SU-DHL-6 (cell line): ENCODE measurements around the gene TREML4.

Experiments used
- H2AFZ ChIP-seq: fragments of 200-600 bp; sonication (generic); 2 replicates; pipeline ENCODE4 v1.6.1; 2014; ENCODE audit warnings: low read depth, mild to moderate bottlenecking, moderate library complexity, mixed read lengths, antibody characterized with exemption, low read length; ENCODE audit not compliant: severe bottlenecking
- H3F3A ChIP-seq: fragments of 200-600 bp; shearing (Covaris generic); 2 replicates; pipeline ENCODE4 v1.6.0; 2016; ENCODE audit warnings: antibody characterized with exemption, mild to moderate bottlenecking; ENCODE audit not compliant: insufficient read depth
- H3K27ac ChIP-seq: fragments of 200-600 bp; sonication (generic); 2 replicates; pipeline ENCODE4 v1.5.1; 2016; ENCODE audit warnings: low read depth, mild to moderate bottlenecking, low read length, moderate library complexity, mixed read lengths
- H3K27me3 ChIP-seq: fragments of 200-600 bp; sonication (generic), shearing (Covaris generic); 2 replicates; pipeline ENCODE4 v1.6.0; 2014; ENCODE audit warnings: mild to moderate bottlenecking, low read length
- H3K36me3 ChIP-seq: fragments of 200-600 bp; sonication (generic); 2 replicates; pipeline ENCODE4 v1.6.1; 2014; ENCODE audit warnings: mild to moderate bottlenecking, low read length, mixed read lengths
- H3K4me2 ChIP-seq: fragments of 300-600, 200-600 bp; shearing (Covaris generic), sonication (generic); 2 replicates; pipeline ENCODE4 v1.6.0; 2014; ENCODE audit warnings: low read length, low read depth, mild to moderate bottlenecking; ENCODE audit not compliant: poor library complexity, severe bottlenecking
- H3K4me3 ChIP-seq: fragments of 200-600 bp; sonication (generic); 2 replicates; pipeline ENCODE4 v1.5.1; 2014; ENCODE audit warnings: antibody characterized with exemption, low read length, mild to moderate bottlenecking, mixed read lengths; ENCODE audit not compliant: insufficient read depth, poor library complexity, severe bottlenecking
- H3K79me2 ChIP-seq: fragments of 200-600 bp; sonication (generic); 2 replicates; pipeline ENCODE4 v1.6.1; 2014; ENCODE audit warnings: mild to moderate bottlenecking, low read length, moderate library complexity; ENCODE audit not compliant: insufficient read depth
- H3K9ac ChIP-seq: fragments of 200-600 bp; sonication (generic); 2 replicates; pipeline ENCODE4 v1.7.0; 2014; ENCODE audit warnings: mild to moderate bottlenecking, low read length
- H3K9me2 ChIP-seq: fragments of 200-600 bp; sonication (generic); replicated peaks from 2 replicates; pipeline ENCODE4 v1.6.1; 2014; ENCODE audit warnings: low read length; ENCODE audit not compliant: insufficient read depth
- H3K9me3 ChIP-seq: fragments of 200-600 bp; sonication (generic); 2 replicates; pipeline ENCODE4 v1.6.1; 2014; ENCODE audit warnings: low read length, mixed read lengths; ENCODE audit not compliant: insufficient read depth
- H4K20me1 ChIP-seq: fragments of 200-600 bp; sonication (generic); 2 replicates; pipeline ENCODE4 v1.6.1; 2014; ENCODE audit warnings: low read depth, mild to moderate bottlenecking, antibody characterized with exemption, low read length, moderate library complexity, mixed read lengths
- EZH2phosphoT487 ChIP-seq: fragments of 200-600 bp; sonication (generic), shearing (Covaris generic); conservative IDR thresholded peaks from 2 replicates; pipeline ENCODE4 v1.6.1; 2018; ENCODE audit warnings: mild to moderate bottlenecking, antibody characterized with exemption, low read length, moderate library complexity, mixed read lengths
- TF ChIP-seq, protein P1 (sequence below): fragments of 200-600 bp; sonication (generic); IDR thresholded peaks from one replicate; pipeline ENCODE4 v1.5.1; 2017; ENCODE audit warnings: antibody characterized with exemption, mild to moderate bottlenecking, low read length, moderate library complexity; ENCODE audit not compliant: insufficient read depth, poor library complexity, severe bottlenecking

TREML4 gene

DNA sequence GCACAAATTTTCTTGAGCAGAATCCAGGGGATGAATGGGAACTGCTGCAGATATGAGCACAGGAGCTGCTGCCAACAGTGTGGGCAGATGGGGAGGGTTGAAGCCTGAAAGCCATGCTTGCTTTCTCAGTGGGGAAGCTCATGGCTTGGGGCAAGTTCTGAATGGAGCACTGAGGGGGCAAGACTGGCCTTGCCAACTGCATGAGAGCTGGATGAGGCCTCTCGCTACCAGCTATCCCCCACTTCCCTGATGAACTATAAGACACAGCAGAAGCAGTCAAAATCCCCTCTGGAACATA is 30.0 kb downstream of the TREML4 start:
- Histone ChIP-seq H3K79me2 (no peaks in the 10 kb centered on the region), H3K36me3 (0 out of 2 replicates have a peak, but pooled peaks cover 1% of the 10 kb centered on the region)

DNA sequence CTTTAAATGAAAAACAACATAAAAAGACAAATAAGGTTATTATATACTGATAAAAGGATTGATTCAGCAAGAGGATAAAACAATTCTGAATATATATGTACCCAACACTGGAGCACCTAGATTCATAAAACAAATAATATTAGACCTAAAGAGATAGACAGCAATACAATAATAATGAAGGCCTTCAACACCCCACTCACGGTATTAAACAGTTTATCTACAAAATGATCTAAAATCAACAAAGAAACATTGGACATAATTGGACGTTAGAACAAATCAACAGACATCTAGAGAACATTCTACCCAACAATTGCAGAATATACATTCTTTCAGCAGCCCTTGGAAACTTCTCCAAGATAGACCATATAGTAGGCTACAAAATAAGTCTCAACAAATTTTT is 34.3 kb downstream of the TREML4 start:
- TF ChIP-seq EZH2phosphoT487: no peak
- TF ChIP-seq, protein P1, sequence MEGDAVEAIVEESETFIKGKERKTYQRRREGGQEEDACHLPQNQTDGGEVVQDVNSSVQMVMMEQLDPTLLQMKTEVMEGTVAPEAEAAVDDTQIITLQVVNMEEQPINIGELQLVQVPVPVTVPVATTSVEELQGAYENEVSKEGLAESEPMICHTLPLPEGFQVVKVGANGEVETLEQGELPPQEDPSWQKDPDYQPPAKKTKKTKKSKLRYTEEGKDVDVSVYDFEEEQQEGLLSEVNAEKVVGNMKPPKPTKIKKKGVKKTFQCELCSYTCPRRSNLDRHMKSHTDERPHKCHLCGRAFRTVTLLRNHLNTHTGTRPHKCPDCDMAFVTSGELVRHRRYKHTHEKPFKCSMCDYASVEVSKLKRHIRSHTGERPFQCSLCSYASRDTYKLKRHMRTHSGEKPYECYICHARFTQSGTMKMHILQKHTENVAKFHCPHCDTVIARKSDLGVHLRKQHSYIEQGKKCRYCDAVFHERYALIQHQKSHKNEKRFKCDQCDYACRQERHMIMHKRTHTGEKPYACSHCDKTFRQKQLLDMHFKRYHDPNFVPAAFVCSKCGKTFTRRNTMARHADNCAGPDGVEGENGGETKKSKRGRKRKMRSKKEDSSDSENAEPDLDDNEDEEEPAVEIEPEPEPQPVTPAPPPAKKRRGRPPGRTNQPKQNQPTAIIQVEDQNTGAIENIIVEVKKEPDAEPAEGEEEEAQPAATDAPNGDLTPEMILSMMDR: no peak
- H3K27me3 ChIP-seq: no peaks in the 10 kb centered on the region
- H3K36me3 ChIP-seq: 0 out of 2 replicates have a peak, but pooled peaks cover 5% of the 10 kb centered on the region
- H3K79me2 ChIP-seq: no peaks in the 10 kb centered on the region
- no peak overlapping the region for H3K4me2 ChIP-seq
- no peak overlapping the region for H2AFZ ChIP-seq
- no peaks in the 10 kb centered on the region for H4K20me1 ChIP-seq
- H3K9ac ChIP-seq: no peak overlapping the region
- H3K4me3 ChIP-seq: no peak overlapping the region
- no peaks in the 10 kb centered on the region for H3F3A ChIP-seq
- H3K9me3 ChIP-seq: peaks cover 28% of the 10 kb centered on the region; the same call in 1 of the 2 replicates
- no peaks in the 10 kb centered on the region for H3K9me2 ChIP-seq
- no peak overlapping the region for H3K27ac ChIP-seq

More for the DNA sequence above, 30.0 kb downstream of the TREML4 start:
- TF ChIP-seq, protein P1: no peak
- TF ChIP-seq EZH2phosphoT487: no peak
- H3K9me3 ChIP-seq: peaks cover 21% of the 10 kb centered on the region; the same call in 1 of the 2 replicates
- H3K4me3 ChIP-seq: no peak overlapping the region
- H3K27ac ChIP-seq: no peak overlapping the region
- no peak overlapping the region for H2AFZ ChIP-seq
- H3K9ac ChIP-seq: no peak overlapping the region
- no peaks in the 10 kb centered on the region for H3K9me2 ChIP-seq
- H3F3A ChIP-seq: no peaks in the 10 kb centered on the region
- H3K4me2 ChIP-seq: no peak overlapping the region
- no peaks in the 10 kb centered on the region for H4K20me1 ChIP-seq
- no peaks in the 10 kb centered on the region for H3K27me3 ChIP-seq

DNA sequence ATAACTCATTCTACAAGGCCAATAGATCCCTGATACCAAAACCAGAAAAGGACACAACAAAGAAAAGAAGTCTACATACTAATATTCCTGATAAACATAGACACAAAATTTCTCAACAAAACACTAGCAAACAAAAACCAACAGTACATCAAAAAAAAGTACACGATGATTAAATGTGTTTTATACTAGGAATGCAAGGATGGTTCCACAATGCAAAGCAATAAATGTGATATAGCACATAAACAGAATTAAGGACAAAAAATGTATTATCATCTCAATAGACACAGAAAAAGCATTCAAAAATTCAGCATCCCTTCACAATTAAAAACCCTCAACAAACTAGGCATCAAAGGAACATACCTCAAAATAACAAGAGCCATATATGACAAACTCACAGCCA is 35.1 kb downstream of the TREML4 start:
- Histone ChIP-seq H3K27ac (no peak overlapping the region), H3K9me2 (no peaks in the 10 kb centered on the region), H4K20me1 (no peaks in the 10 kb centered on the region), H3K9me3 (peaks cover 28% of the 10 kb centered on the region; the same call in 1 of the 2 replicates), H3K4me2 (no peak overlapping the region), H3K36me3 (0 out of 2 replicates have a peak, but pooled peaks cover 5% of the 10 kb centered on the region), H3F3A (no peaks in the 10 kb centered on the region), H3K4me3 (no peak overlapping the region), H2AFZ (no peak overlapping the region), H3K9ac (no peak overlapping the region), H3K27me3 (no peaks in the 10 kb centered on the region), H3K79me2 (no peaks in the 10 kb centered on the region)
- no peak for TF ChIP-seq EZH2phosphoT487
- TF ChIP-seq, protein P1: no peak
